ENCODE results near the gene ELP6.

Gene ELP6

DNA sequence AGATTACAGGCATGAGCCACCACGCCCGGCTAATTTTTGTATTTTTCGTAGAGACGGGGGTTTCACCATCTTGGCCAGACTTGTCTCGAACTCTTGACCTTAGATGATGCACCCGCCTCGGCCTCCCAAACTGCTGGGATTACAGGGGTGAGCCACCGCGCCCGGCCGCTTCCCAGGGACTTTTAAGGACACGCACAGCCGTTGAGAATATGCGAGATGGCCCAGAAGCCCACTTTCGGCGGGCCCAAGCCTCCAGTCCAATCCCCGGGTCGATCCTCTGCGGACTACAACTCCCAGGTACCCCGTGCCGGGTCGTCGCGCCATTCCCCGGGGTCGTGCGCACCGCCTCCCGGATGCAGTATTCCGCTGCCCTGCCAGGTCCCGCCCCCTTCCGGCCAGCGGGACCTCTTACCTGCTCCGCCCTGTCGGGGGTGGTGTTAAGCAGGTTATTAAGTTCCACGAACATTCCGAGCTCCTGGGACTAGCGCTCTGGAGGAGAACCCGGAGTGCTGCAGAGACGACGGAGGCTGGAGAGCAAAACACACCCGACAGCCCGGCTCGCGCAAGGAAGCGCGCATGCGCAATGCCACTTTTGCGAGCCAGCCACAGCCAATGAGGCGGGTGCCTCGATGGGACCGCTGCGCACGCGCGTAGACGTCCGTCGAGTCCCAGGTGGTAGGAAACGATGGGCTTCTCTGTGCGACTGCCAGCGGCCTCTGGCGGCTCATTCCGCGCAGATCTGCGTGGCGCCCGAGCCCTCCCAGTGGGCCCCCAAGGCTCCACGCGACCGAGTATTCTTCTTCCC lies at the start of gene ELP6:
Gene ELP6, minus strand, starts transcription at position 588 of the 805 bp plus-strand sequence. Its CDS starts 122 bp downstream, at position 466.
- peak; percentile 89 for DNase-seq

DNA sequence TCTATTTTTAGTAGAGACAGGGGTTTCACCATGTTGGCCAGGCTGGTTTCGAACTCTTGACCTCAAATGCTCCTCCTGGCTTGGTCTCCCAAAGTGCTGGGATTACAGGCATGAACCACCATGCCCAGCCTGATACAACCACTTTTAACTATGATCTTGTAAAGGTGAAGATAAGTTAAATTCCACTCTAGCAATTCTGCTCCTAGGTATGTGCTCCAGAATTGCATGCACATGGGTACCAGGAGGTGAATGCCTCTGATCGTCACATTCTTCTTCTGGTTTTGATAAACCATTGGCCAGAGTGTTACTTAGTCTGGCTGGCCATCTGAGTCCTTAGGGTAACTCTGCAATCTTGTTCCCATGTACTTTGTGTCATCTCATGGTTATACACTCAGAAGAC lies 42.8 kb upstream of the ELP6 start:
- DNase-seq, result no peak

DNA sequence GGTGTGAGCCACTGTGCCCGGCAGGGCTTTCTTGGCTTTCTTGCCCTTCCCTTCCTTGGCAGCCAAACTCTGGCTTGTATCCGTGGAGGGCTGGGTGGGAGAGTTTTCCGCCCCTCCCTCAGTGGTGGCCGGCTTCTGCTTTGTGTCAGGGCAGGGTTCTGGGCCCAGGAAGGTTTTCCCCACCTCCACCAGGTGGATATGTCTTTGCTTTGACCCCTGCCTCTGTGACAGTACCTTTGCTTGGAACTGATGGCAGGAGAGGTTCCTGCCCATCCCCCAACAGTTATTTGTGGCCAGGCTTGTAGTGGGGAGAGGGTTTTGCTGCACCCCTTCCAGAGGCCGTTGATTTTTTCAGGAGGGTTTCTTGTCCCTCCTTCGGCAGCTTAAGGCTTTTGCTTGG lies 40.8 kb upstream of the ELP6 start:
- DNase-seq, result no peak

DNA sequence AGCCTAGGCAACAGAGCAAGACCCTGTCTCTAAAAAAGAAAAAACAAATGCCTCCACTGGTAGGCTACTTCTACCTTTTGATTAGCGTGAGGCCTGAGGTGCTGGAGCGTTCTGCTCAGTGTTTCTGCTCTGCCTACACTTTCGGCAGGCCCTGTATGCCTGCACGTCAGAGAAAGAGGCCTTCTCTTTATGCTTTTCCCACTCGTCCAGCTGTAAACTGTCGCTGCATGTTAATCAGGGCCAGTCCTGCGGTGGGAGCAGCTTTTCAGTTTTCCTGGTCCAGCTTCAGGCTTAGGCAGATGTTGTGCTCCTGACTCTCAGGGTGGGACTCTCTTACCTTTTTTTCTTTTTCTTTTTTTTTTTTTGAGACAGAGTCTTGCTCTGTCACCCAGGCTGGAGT lies 39.9 kb upstream of the ELP6 start:
- no peak for DNase-seq

DNA sequence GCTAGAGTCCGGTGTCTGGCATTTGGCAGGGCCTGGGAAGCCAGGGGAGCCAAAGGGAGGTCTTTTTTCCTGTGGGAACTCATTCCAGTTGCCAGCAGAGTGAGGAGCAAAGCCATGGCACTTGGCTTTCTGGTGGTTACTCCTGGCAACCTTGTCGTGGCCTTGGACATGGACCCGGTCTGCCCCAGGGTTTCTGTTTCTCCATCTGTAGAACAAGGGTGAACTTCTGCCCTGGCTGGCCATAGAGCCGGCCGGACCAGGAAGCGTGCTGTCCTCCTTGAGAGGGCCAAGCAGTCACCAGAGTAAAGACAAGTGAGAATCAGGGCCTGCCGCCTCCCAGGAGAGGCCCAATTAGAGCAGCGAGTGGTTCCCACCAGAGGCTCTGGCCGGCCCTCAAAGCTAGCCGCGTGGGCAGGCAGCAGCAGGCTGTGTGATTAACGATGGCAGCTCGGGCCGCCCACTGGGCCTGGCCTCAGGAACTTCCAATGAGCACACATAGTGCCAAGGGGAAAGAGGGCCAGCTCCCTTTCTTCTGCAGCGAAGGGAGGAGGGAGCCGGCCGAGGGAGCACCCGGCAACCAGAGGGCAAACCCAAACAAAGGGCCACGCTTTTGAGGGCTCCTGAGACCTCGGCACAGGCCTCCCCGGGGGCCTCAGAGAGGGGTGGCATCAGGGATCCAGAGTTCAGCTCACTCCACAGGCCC lies 29.1 kb upstream of the ELP6 start:
- DNase-seq, result no peak

DNA sequence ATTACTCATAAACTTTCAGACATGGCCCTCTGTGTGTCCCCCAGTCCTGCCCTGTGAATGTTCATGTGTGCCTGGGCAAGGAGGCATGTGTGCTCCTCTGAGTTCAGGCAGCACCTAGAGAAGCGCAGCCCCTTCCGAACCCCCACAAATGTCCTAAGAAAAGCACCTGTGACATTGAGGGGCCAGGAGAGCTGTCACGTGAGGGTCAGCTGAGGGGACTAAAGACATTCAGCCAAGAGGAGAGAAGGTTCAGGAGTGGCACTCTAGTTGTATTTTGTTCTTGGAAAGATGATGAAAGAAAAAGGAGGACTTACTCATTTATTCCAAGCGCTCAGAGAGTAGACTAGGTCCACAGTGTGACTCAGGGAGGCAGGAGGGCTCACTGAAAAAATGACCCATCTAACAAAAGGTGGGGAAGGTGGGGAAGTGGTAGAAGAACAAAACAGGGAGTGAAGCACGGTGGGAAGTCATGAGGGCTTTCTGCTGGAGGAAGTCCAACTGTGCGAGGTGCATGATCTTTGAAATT lies 28.1 kb upstream of the ELP6 start:
- no peak for DNase-seq

- DNase-seq, result no peak
Measured at GRCh38 chr3:47540281-47540680, 26.8 kb upstream of the ELP6 start.

GRCh38 chr3:47536967-47537366 lies 23.5 kb upstream of the ELP6 start:
- no peak for DNase-seq

GRCh38 chr3:47536221-47536891 lies 22.8 kb upstream of the ELP6 start:
- no peak for DNase-seq

DNA sequence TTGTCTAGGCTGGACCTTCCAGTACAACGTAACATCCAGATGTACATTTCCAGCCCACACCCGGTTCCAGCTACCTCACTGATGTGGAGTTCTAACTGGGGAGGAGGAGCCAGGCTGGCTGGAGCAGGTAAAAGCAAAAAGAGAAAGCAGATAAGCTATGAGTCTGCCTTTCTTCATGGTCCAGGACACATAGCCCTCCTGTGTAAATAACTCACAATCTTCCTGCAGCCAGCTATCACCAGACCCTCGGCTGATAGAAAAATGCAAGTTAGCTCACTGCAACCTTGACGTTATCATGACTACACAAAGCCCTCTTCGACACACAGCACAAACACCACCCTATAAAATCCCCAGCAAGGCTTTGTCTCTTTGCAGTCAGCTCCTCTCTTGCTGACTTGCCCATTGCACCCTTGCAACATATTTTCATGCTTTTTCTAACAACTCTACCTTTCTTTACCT lies 20.5 kb upstream of the ELP6 start:
- DNase-seq, result no peak

GRCh38 chr3:47533481-47533880 lies 20.0 kb upstream of the ELP6 start:
- no peak for DNase-seq

DNA sequence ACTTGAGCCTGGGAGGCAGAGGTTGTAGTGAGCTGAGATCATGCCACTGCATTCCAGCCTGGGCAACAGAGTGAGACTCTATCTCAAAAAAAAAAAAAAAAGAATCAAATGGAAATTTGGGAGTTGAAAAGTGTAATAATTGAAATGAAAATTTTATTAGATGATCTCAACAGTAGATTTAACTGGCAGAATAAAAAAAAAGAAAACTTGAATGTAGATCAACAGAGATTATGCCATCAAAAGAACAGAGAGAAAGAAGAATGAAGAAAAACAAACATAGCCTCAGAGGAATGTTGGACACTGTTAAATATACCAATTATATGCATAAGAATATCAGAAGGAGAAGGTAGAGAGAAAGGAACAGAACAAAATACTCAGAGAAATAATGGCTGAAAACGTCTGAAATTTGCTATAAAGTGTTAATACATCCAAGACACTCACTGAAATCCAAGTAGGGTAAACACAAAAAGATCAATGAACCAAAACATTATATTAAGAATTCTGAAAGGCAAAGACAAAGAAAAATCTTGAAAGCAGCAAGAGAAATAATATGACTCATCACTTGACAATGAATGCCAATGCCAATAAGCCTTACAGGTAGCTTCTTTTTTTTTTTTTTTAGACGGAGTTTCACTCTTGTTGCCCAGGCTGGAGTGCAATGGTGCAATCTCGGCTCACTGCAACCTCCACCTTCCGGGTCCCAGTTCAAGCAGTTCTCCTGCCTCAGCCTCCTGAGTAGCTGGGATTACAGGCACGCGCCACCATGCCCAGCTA lies 14.6 kb upstream of the ELP6 start:
- peak; percentile 36 for DNase-seq

GRCh38 chr3:47525617-47526016 lies 12.1 kb upstream of the ELP6 start:
- DNase-seq, result no peak

- DNase-seq, result no peak
Measured at GRCh38 chr3:47523310-47524073, 10.0 kb upstream of the ELP6 start.

- peak; percentile 74 for DNase-seq
Measured at GRCh38 chr3:47522082-47522987, 8.8 kb upstream of the ELP6 start.

DNA sequence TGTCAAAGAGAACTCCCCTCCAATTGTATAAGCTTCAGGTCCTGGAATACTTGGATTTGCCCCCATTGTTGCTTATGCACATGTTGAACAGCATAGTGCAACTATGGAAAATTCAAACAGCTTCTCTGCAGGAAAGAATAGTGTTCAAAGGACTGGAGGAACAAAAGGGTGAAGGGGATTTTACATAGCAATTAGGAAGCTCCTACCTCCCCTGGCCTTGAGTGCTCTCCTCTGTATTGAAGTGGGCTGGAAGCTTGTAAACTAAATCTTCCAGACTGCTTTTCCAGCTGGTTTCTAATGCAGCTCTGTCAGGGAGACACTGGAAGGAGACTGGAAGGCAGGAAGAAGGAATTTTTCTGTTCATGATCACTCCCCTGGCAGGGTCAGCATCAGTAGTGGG lies 7.2 kb upstream of the ELP6 start:
- no peak for DNase-seq

DNA sequence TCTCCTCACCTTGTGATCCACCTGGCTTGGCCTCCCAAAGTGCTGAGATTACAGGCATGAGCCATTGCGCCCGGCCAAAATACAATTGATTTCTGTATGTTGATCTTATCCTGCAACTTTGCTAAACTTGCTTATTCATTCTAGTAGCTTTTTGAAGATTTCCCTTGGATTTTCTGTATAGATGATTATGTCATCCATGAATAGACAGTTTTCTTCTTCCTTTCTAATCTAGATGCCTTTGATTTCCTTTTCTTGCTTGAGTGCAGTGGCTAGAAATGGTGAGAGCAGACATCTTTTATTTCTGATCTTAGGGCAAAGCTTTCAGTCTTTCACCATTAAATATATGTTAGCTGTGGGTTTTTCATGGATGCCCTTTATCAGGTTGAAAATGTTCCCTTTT lies 4.4 kb upstream of the ELP6 start:
- no peak for DNase-seq

- DNase-seq, result no peak
Measured at GRCh38 chr3:47515864-47516319, 2.4 kb upstream of the ELP6 start.

DNA sequence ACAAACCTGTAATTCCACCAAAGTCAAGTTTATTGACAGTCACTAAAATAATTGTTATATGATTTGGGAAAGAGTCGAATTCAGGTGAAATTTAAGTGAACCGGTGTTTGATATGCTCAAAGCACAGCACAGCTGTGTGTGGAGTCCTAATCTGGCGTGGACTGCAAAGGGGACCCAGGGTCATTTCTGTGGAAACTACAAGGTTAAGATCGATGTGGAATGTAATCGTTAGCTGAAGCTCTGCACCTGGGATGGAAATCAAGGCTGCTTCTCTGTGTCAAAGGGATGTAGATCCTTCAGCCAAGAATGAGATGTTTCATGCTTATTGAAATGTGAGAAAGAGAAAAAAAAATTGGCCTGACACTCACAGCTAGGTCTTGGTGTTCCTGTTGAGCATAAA lies 1.6 kb upstream of the ELP6 start:
- DNase-seq, result no peak

- peak; percentile 17 for DNase-seq
Measured at GRCh38 chr3:47512416-47513124, 942 bp downstream of the ELP6 start.

Measured in DMS53 (cell line).